AG09309 (cell line): Measurements from ENCODE around the gene KRTAP10-8.

Experiments
- DNase-seq: peaks from one replicate; pipeline ENCODE4 v3.0.0-alpha.2; 2010; ENCODE audit warnings: low read depth
- H3K4me3 ChIP-seq: 2 replicates; pipeline ENCODE4 v1.5.1; 2011; ENCODE audit warnings: mild to moderate bottlenecking, low read depth, low read length, moderate library complexity; ENCODE audit not compliant: control insufficient read depth
- TF ChIP-seq, protein P1 (sequence below): IDR thresholded peaks from 2 replicates; pipeline ENCODE4 v1.5.1; 2011; ENCODE audit warnings: mild to moderate bottlenecking, low read depth, low read length, inconsistent platforms; ENCODE audit not compliant: insufficient read depth, control insufficient read depth; ENCODE audit errors: missing control alignments

The KRTAP10-8 gene, protein sequence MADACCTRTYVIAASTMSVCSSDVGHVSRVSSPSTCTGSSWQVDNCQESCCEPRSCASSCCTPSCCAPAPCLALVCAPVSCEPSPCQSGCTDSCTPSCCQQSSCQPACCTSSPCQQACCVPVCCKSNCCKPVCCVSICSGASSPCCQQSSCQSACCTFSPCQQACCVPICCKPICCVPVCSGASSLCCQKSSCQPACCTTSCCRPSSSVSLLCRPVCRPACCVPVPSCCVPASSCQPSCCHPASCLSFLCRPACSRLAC

DNA sequence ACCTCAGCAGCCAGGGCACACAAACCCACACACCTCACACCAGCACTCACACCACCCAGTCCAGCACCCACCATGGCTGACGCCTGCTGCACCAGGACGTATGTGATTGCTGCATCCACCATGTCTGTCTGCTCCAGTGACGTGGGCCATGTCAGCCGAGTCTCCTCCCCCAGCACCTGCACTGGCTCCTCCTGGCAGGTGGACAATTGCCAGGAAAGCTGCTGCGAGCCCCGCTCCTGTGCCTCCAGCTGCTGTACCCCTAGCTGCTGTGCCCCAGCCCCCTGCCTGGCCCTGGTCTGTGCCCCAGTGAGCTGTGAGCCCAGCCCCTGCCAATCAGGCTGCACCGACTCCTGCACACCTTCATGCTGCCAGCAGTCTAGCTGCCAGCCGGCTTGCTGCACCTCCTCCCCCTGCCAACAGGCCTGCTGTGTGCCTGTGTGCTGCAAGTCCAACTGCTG lies at the start of gene KRTAP10-8:
Gene KRTAP10-8 (plus strand): TSS at position 51 of the 458 bp plus-strand sequence. CDS start 22 bp downstream, at position 73.
- TF ChIP-seq, protein P1, sequence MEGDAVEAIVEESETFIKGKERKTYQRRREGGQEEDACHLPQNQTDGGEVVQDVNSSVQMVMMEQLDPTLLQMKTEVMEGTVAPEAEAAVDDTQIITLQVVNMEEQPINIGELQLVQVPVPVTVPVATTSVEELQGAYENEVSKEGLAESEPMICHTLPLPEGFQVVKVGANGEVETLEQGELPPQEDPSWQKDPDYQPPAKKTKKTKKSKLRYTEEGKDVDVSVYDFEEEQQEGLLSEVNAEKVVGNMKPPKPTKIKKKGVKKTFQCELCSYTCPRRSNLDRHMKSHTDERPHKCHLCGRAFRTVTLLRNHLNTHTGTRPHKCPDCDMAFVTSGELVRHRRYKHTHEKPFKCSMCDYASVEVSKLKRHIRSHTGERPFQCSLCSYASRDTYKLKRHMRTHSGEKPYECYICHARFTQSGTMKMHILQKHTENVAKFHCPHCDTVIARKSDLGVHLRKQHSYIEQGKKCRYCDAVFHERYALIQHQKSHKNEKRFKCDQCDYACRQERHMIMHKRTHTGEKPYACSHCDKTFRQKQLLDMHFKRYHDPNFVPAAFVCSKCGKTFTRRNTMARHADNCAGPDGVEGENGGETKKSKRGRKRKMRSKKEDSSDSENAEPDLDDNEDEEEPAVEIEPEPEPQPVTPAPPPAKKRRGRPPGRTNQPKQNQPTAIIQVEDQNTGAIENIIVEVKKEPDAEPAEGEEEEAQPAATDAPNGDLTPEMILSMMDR = no peak
- DNase-seq = no peak
- H3K4me3 ChIP-seq = no peak within 1 kb of the TSS

DNA sequence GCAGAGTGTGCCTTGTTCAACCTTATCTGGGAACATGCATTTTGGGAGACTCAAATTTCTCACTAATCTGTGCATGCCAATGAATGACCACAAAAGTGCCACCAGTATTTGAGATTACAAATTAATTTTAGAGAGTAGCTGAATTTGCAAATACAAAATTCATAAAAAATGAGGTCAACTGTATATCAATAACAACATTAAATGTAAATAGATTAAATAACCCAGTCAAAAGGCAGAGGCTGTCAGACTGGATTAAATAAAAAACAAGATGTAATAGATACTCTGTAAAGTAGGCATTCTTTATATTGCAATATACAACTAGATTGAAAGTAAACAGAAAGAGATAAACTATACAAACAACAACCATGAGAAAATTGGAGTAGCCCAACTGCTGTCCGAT lies 47.8 kb upstream of the KRTAP10-8 start:
- TF ChIP-seq, protein P1 = no peak
- no peak overlapping the region for H3K4me3 ChIP-seq
- no peak for DNase-seq

DNA sequence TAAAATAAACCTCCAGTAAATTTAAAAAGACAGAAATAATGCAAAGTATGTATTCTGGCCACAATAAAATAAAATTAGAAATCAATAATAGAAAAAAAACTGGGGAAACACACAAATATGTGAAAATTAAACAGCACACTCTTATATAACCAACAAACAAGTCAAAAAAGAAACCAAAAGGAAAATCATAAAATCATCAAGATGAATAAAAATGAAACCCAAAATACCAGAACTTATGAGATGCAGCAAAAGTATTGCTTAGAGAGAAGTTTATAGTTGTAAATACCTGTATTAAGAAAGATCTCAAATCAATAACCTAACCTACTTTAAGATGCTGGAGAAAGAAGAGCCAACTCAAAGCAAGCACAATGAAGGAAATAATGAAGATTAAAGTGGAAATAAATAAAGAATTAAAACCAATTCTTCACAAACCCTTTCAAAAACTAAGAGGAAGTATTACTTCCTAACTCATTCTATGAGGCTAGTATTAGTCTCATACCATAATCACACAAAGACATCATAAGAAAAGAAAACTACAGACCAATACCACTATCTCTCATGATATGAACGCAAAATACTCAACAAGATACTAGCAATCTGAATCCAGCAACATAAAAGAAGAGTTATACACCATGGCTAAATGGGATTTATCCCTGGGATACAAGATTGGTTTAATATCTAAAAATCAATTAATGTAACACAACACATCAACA lies 46.8 kb upstream of the KRTAP10-8 start:
- no peak for DNase-seq
- H3K4me3 ChIP-seq = no peak overlapping the region
- TF ChIP-seq, protein P1 = no peak

DNA sequence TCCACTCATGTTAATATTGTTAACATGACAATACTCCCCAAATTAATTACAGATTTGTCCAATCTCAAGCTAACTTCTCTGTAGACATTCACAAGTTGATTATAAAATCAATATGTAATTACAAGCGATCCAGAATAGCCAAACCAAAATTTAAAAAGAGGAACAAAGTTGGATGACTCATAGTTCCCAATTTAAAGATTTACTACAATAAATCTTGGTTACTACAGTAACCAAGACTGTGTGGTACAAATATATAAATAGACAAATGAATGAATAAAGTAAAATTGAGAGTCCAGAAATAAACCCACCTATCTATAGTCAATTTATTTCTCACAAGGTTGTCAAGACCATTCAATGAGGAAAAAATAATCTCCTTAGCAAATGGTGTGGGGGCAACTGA lies 45.5 kb upstream of the KRTAP10-8 start:
- TF ChIP-seq, protein P1 = no peak
- no peak for DNase-seq
- no peak overlapping the region for H3K4me3 ChIP-seq

DNA sequence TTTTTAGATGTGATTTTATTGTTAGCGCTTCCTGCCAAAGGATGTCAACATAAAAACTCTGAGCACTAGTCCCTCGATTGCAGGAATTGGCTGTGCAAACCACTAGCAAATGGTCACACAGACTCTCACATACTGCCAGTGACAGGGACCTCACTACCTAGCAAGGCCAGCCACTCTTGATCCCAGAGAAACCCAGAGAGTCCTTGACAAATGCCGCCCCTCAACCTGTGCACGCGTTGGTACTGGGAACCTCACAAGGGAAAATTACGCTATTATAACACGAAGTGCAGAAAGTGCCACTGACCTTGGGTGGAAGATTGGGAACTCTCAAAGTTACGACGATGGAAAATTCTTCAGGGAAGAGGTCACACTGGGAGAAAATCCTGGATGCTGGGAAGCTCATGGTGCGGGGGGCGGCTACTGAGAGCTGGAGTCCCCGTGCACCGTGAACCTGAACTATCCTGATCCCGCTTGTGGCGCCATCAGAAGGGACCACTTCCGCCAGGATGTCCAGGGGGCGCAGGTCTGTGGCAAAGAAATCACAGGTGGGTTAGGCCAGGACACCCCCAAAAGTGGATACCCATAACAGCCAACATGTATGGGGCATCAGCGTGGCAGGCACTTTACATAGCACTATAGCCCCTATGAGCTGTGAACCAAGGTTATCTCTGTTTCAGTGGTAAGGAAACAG lies 44.3 kb upstream of the KRTAP10-8 start:
- TF ChIP-seq, protein P1 = no peak
- no peak for DNase-seq

DNA sequence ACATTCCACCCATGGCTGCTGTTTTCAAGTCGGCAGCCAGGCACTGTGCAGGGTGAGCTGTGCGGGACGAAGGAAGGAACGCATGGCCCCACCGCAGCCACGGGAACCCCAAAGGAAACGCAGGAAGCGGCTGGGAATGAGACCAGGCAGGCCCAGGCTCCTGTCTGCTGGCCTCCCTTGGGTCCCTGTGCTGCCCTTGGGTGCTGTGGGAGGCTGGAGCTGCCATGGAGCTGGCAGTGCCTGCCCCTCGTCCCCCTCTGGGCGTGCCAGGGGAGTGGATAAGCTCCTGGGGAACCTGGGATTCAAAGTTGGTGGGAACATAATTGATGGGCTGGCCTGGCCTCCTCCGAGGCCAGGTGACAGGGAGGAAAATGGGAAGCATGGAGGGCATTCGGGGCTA lies 43.6 kb upstream of the KRTAP10-8 start:
- TF ChIP-seq, protein P1 = no peak
- DNase-seq = no peak
- no peak overlapping the region for H3K4me3 ChIP-seq

More for the DNA sequence above, 44.3 kb upstream of the KRTAP10-8 start:
- H3K4me3 ChIP-seq = no peak overlapping the region
